WTC11 (cell line): ENCODE data around the gene CABP7. TPM values are rescaled to one million over a fixed set of nuclear protein-coding genes. Genes with fewer than 3 reads are reported as not detected.
A peak's percentile ranks its signal among the peaks of the same experiment; 100 is the strongest.

Experiments
- ATAC-seq: fragments of 200-7000 bp; cut with Tn5 transposase; 2 replicates; pipeline ENCODE4 v1.10.0; 2021; ENCODE audit warnings: mild to moderate bottlenecking, moderate library complexity
- CTCF ChIA-PET: fragments of 300-600 bp; sonication (Branson Sonifier 250); formaldehyde crosslinking; loops from one replicate; lab custom pipeline; 2021; ENCODE audit warnings: antibody characterized with exemption; lab: Charles Lee
- POLR2A ChIA-PET: fragments of 350-600 bp; sonication (Branson Sonifier 250); formaldehyde crosslinking; loops from one replicate; lab custom pipeline; 2021; ENCODE audit warnings: antibody characterized with exemption; lab: Charles Lee
- DNase-seq: peaks from one replicate; pipeline ENCODE4 v3.0.0; 2021; ENCODE audit warnings: low spot score
- H3K27ac Mint-ChIP-seq: 2 replicates; pipeline ENCODE4 v1.8.0; 2021; ENCODE audit warnings: mixed read lengths
- H3K27me3 Mint-ChIP-seq: 2 replicates; pipeline ENCODE4 v1.8.0; 2021; ENCODE audit warnings: low read depth, mild to moderate bottlenecking, moderate library complexity, mixed read lengths
- H3K36me3 Mint-ChIP-seq: 2 replicates; pipeline ENCODE4 v1.8.0; 2021; ENCODE audit warnings: mixed read lengths
- H3K4me1 Mint-ChIP-seq: 2 replicates; pipeline ENCODE4 v1.8.0; 2022; ENCODE audit warnings: mixed read lengths
- H3K4me3 Mint-ChIP-seq: 2 replicates; pipeline ENCODE4 v1.8.0; 2021; ENCODE audit warnings: mild to moderate bottlenecking, moderate library complexity, mixed read lengths
- H3K9me3 Mint-ChIP-seq: 2 replicates; pipeline ENCODE4 v1.8.0; 2021; ENCODE audit warnings: mixed read lengths
- ATF6 ChIP-seq: sonication (generic); formaldehyde crosslinking; IDR thresholded peaks from 2 replicates; pipeline ENCODE4 v1.8.1; 2023; ENCODE audit warnings: mild to moderate bottlenecking, missing genetic modification reagents
- CBFB ChIP-seq: sonication (generic); formaldehyde crosslinking; IDR thresholded peaks from 2 replicates; pipeline ENCODE4 v1.8.1; 2022; ENCODE audit warnings: mild to moderate bottlenecking, low read depth, missing genetic modification reagents
- CREB1 ChIP-seq: sonication (generic); formaldehyde crosslinking; IDR thresholded peaks from 2 replicates; pipeline ENCODE4 v1.8.0; 2023; ENCODE audit warnings: mild to moderate bottlenecking, missing genetic modification reagents
- EMX1 ChIP-seq: fragments of 250-450 bp; sonication (Bioruptor Pico); IDR thresholded peaks from 2 replicates; pipeline ENCODE4 v1.8.0; 2021; ENCODE audit warnings: mild to moderate bottlenecking
- ETV6 ChIP-seq: sonication (generic); formaldehyde crosslinking; IDR thresholded peaks from 2 replicates; pipeline ENCODE4 v1.8.1; 2022; ENCODE audit warnings: mild to moderate bottlenecking, missing genetic modification reagents
- FOXP4 ChIP-seq: sonication (generic); formaldehyde crosslinking; IDR thresholded peaks from 2 replicates; pipeline ENCODE4 v1.8.0; 2022; ENCODE audit warnings: mild to moderate bottlenecking, missing genetic modification reagents
- GABPB1 ChIP-seq: sonication (generic); formaldehyde crosslinking; IDR thresholded peaks from 2 replicates; pipeline ENCODE4 v1.8.1; 2023; ENCODE audit warnings: mild to moderate bottlenecking, missing genetic modification reagents
- MYBL2 ChIP-seq: sonication (generic); formaldehyde crosslinking; IDR thresholded peaks from 2 replicates; pipeline ENCODE4 v1.8.1; 2023; ENCODE audit warnings: mild to moderate bottlenecking, moderate library complexity, missing genetic modification reagents
- NR2C2 ChIP-seq: sonication (generic); formaldehyde crosslinking; IDR thresholded peaks from 2 replicates; pipeline ENCODE4 v1.8.0; 2022; ENCODE audit warnings: mild to moderate bottlenecking, missing genetic modification reagents
- PREB ChIP-seq: sonication (generic); formaldehyde crosslinking; IDR thresholded peaks from 2 replicates; pipeline ENCODE4 v1.8.1; 2022; ENCODE audit warnings: mild to moderate bottlenecking, missing genetic modification reagents, moderate library complexity, borderline replicate concordance
- RORB ChIP-seq: fragments of 250-450 bp; sonication (Bioruptor Pico); IDR thresholded peaks from 2 replicates; pipeline ENCODE4 v1.9.0; 2021; ENCODE audit warnings: mild to moderate bottlenecking
- SP1 ChIP-seq: sonication (generic); formaldehyde crosslinking; conservative IDR thresholded peaks from 2 replicates; pipeline ENCODE4 v1.8.1; 2022; ENCODE audit warnings: missing genetic modification reagents
- TP53 ChIP-seq: sonication (generic); formaldehyde crosslinking; IDR thresholded peaks from 2 replicates; pipeline ENCODE4 v1.8.1; 2023; ENCODE audit warnings: mild to moderate bottlenecking, missing genetic modification reagents
- USF2 ChIP-seq: sonication (generic); formaldehyde crosslinking; IDR thresholded peaks from 2 replicates; pipeline ENCODE4 v1.8.1; 2023; ENCODE audit warnings: mild to moderate bottlenecking, missing genetic modification reagents, moderate library complexity
- ZNF121 ChIP-seq: sonication (generic); formaldehyde crosslinking; IDR thresholded peaks from 2 replicates; pipeline ENCODE4 v1.8.0; 2023; ENCODE audit warnings: missing genetic modification reagents
- ZNF138 ChIP-seq: sonication (generic); formaldehyde crosslinking; conservative IDR thresholded peaks from 2 replicates; pipeline ENCODE4 v1.8.1; 2022; ENCODE audit warnings: mild to moderate bottlenecking, moderate library complexity, missing genetic modification reagents
- ZNF232 ChIP-seq: sonication (generic); formaldehyde crosslinking; IDR thresholded peaks from 2 replicates; pipeline ENCODE4 v1.8.0; 2022; ENCODE audit warnings: mild to moderate bottlenecking, missing genetic modification reagents
- ZNF317 ChIP-seq: sonication (generic); formaldehyde crosslinking; IDR thresholded peaks from 2 replicates; pipeline ENCODE4 v1.8.1; 2023; ENCODE audit warnings: low read depth, mild to moderate bottlenecking, moderate library complexity, missing genetic modification reagents, borderline replicate concordance
- total RNA-seq: library from RNA; stranded (reverse); gene quantifications from 3 replicates; pipeline ENCODE4 v1.2.3, GENCODE V29; 2021
- TF ChIP-seq, protein P1 (sequence below): sonication (generic); formaldehyde crosslinking; IDR thresholded peaks from 2 replicates; pipeline ENCODE4 v1.8.1; 2022; ENCODE audit warnings: low read depth, missing genetic modification reagents, borderline replicate concordance
- TF ChIP-seq, protein P2 (sequence below): sonication (generic); formaldehyde crosslinking; IDR thresholded peaks from 2 replicates; pipeline ENCODE4 v1.8.0; 2022; ENCODE audit warnings: mild to moderate bottlenecking, missing genetic modification reagents
- TF ChIP-seq, protein P3 (sequence below): fragments of 250-450 bp; sonication (Bioruptor Pico); IDR thresholded peaks from 2 replicates; pipeline ENCODE4 v2.1.2; 2022; ENCODE audit warnings: mild to moderate bottlenecking, moderate library complexity
- TF ChIP-seq, protein P4 (sequence below): sonication (generic); formaldehyde crosslinking; conservative IDR thresholded peaks from 2 replicates; pipeline ENCODE4 v1.8.1; 2022; ENCODE audit warnings: mild to moderate bottlenecking, missing genetic modification reagents
- TF ChIP-seq, protein P5 (sequence below): fragments of 250-450 bp; sonication (Bioruptor Pico); IDR thresholded peaks from 2 replicates; pipeline ENCODE4 v1.8.0; 2021; ENCODE audit warnings: mild to moderate bottlenecking

Gene CABP7
- total RNA-seq, 1 experiment from 2014 or later: 0.17 TPM

DNA sequence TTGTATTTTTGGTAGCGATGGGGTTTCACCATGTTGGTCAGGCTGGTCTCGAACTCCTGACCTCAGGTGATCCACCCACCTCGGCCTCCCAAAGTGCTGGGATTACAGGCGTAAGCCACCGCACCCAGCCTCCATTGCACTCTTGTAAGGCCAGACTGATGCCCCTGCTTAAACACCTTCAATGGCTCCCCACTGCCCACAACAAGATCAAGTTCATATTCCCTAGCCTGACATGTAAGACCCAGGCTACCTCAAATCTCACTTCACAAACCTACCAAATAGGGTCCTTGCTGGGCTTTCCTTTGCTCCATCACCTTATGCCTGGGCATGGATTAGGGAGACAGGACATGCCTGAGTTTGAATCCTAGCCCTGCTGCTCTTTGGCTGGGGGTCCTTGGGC is 60.4 kb downstream of the CABP7 start:
- ATAC-seq: no peak
- TF ChIP-seq NR2C2 (CRISPR knock-in tag) (no peak), ZNF138 (no peak), FOXP4 (CRISPR knock-in tag) (no peak), ZNF317 (CRISPR knock-in tag) (no peak), USF2 (CRISPR knock-in tag) (no peak), ZNF121 (CRISPR knock-in tag) (no peak), ATF6 (no peak)
- TF ChIP-seq, protein P1, sequence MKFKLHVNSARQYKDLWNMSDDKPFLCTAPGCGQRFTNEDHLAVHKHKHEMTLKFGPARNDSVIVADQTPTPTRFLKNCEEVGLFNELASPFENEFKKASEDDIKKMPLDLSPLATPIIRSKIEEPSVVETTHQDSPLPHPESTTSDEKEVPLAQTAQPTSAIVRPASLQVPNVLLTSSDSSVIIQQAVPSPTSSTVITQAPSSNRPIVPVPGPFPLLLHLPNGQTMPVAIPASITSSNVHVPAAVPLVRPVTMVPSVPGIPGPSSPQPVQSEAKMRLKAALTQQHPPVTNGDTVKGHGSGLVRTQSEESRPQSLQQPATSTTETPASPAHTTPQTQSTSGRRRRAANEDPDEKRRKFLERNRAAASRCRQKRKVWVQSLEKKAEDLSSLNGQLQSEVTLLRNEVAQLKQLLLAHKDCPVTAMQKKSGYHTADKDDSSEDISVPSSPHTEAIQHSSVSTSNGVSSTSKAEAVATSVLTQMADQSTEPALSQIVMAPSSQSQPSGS (CRISPR knock-in tag): no peak
- TF ChIP-seq, protein P2, sequence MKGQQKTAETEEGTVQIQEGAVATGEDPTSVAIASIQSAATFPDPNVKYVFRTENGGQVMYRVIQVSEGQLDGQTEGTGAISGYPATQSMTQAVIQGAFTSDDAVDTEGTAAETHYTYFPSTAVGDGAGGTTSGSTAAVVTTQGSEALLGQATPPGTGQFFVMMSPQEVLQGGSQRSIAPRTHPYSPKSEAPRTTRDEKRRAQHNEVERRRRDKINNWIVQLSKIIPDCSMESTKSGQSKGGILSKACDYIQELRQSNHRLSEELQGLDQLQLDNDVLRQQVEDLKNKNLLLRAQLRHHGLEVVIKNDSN (CRISPR knock-in tag): no peak
- TF ChIP-seq, all 79 proteins: peak for 0
- POLR2A ChIA-PET: interaction anchor here (0.6 kb wide), 1 partner anchor 208 kb away, joined by 6 read pairs; no protein-coding TSS in a partner anchor
- CTCF ChIA-PET: no interaction called here
- H3K27me3 Mint-ChIP-seq: no peaks in the 10 kb centered on the region
- H3K9me3 Mint-ChIP-seq: no peaks in the 10 kb centered on the region
- no peak for DNase-seq
- H3K27ac Mint-ChIP-seq: no peak overlapping the region
- H3K4me1 Mint-ChIP-seq: peaks cover 3% of the 10 kb centered on the region
- no peaks in the 10 kb centered on the region for H3K36me3 Mint-ChIP-seq
- H3K4me3 Mint-ChIP-seq: no peak overlapping the region

DNA sequence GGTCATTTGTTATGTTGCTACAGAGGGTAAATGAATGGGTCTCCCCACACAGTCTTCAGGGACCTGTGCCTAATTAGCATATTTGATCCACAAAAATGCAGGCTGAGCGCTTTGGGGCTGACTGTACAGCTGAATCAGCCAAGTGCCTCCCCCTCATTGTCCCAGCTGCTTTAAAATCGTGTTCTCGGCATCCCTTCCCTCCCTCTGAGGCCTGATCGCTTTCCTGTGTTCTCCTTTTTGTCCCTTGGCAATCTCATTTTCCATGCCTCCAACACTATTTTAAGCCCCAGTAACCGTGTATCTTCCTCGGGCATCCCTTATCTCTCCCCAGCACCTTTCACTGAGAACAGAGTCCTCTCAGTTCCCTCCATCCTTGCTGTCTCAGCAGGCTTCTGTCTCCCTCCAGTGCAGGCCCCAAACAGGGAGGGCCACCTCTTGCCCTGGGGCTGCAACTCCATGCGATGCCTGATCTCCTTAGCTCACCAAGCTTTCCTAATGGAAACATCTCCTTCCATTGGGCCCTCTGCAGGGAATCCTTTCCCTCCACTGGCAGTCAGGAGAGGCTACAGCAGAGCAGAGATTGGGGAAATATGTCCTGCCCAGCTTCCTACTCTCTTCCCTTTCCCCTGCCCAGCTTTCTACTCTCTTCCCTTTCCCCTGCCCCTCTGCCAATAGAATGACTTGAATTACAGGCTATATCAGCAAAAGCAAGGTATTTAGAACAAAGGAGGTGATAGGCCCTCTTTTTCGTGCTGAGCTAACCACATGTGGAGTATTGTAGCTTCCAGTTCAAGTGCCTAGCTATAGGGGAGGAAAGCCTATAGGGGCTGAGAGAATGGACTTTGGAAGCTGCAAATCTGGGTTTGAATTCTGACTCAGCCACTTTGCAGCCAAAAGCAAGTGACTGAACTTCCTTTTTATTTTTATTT is 61.2 kb downstream of the CABP7 start:
- ATAC-seq: peak; percentile 74
- POLR2A ChIA-PET: interaction anchor here (0.6 to 1.0 kb wide), 3 partner anchors 15 to 238 kb away, joined by 3 to 6 read pairs (median 5); no protein-coding TSS in a partner anchor
- TF ChIP-seq GABPB1 (no peak), CREB1 (no peak), SP1 (CRISPR knock-in tag) (no peak), ETV6 (CRISPR knock-in tag) (no peak), RORB (CRISPR knock-in tag) (no peak), PREB (CRISPR knock-in tag) (no peak), CBFB (CRISPR knock-in tag) (no peak), EMX1 (CRISPR knock-in tag) (no peak), MYBL2 (CRISPR knock-in tag) (no peak), ZNF232 (CRISPR knock-in tag) (no peak), TP53 (CRISPR knock-in tag) (no peak)
- TF ChIP-seq, protein P3, sequence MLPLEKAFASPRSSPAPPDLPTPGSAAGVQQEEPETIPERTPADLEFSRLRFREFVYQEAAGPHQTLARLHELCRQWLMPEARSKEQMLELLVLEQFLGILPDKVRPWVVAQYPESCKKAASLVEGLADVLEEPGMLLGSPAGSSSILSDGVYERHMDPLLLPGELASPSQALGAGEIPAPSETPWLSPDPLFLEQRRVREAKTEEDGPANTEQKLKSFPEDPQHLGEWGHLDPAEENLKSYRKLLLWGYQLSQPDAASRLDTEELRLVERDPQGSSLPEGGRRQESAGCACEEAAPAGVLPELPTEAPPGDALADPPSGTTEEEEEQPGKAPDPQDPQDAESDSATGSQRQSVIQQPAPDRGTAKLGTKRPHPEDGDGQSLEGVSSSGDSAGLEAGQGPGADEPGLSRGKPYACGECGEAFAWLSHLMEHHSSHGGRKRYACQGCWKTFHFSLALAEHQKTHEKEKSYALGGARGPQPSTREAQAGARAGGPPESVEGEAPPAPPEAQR (CRISPR knock-in tag): no peak
- TF ChIP-seq, protein P4, sequence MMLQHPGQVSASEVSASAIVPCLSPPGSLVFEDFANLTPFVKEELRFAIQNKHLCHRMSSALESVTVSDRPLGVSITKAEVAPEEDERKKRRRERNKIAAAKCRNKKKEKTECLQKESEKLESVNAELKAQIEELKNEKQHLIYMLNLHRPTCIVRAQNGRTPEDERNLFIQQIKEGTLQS (CRISPR knock-in tag): no peak
- TF ChIP-seq, protein P5, sequence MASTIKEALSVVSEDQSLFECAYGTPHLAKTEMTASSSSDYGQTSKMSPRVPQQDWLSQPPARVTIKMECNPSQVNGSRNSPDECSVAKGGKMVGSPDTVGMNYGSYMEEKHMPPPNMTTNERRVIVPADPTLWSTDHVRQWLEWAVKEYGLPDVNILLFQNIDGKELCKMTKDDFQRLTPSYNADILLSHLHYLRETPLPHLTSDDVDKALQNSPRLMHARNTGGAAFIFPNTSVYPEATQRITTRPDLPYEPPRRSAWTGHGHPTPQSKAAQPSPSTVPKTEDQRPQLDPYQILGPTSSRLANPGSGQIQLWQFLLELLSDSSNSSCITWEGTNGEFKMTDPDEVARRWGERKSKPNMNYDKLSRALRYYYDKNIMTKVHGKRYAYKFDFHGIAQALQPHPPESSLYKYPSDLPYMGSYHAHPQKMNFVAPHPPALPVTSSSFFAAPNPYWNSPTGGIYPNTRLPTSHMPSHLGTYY (CRISPR knock-in tag): no peak

More for the DNA sequence above, 61.2 kb downstream of the CABP7 start:
- CTCF ChIA-PET: interaction anchor here (0.9 to 1.6 kb wide), 3 partner anchors 9 to 91 kb away, joined by 3 to 10 read pairs (median 6); no protein-coding TSS in a partner anchor
- Mint-ChIP-seq H3K27ac (peak overlapping the region; percentile 19; the same call in 1 of the 2 replicates), H3K9me3 (no peaks in the 10 kb centered on the region), H3K4me1 (peaks cover 8% of the 10 kb centered on the region), H3K27me3 (no peaks in the 10 kb centered on the region), H3K36me3 (no peaks in the 10 kb centered on the region), H3K4me3 (no peak overlapping the region)
- DNase-seq: no peak
